NCI-H2081 (cell line): ENCODE data around the gene CYP1A2.
A peak's percentile ranks its signal among the peaks of the same experiment; 100 is the strongest.
"Not testable (repeated sequence)": the region's sequence is repeated elsewhere in the genome, so short reads cannot be mapped to it uniquely, and the experiment has no call there.

Source experiments
- DNase-seq, 2 experiments: peaks; one replicate each; lab custom pipeline; 2025; lab: John Stamatoyannopoulos, UW

Gene CYP1A2

DNA sequence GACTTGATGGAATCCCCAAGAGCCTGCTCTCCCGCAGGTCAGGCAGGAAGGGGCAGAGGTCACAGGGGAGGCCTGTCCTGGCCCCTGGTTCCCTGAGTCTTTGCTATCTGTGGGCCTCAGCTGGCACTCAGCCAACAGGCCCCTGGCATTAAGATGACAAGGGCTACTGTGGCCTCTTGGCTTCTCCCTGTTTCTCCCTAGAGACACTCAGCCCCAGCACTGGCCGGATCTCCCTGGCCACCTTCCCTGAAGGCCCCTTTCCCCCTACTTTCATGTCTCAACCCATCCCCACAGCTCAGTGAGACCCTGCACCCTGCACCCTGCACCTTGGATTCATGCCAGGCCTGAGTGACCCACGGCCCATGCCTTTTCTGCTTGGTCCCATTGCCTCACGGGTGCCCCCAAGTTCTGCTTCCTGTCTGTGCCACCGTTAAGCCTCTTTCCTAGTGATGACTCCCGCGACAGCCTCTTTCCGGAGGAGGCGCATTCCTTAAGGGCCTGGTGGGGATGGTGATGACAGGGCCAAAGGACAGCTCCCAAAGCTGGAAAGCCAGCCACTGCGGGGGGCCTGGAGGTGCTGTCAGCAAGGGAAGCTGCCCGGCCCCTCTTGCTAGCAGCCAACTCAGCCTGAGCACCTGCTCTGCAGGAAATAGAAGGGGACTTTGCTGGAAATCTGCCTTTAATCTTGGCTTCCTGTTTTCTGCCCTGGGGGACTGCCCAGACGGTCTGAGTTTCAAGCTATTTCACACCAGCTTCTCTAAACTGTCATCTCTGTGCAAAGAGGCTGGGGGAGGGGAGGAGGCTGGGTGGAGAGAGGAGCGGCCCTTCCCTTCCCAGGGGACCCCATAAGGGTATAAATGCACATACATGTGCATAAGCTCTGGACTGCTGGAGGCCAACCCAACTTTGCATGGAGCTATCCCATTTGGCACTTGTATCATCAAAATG lies 28.4 kb downstream of the CYP1A2 start:
- no peak for DNase-seq

DNA sequence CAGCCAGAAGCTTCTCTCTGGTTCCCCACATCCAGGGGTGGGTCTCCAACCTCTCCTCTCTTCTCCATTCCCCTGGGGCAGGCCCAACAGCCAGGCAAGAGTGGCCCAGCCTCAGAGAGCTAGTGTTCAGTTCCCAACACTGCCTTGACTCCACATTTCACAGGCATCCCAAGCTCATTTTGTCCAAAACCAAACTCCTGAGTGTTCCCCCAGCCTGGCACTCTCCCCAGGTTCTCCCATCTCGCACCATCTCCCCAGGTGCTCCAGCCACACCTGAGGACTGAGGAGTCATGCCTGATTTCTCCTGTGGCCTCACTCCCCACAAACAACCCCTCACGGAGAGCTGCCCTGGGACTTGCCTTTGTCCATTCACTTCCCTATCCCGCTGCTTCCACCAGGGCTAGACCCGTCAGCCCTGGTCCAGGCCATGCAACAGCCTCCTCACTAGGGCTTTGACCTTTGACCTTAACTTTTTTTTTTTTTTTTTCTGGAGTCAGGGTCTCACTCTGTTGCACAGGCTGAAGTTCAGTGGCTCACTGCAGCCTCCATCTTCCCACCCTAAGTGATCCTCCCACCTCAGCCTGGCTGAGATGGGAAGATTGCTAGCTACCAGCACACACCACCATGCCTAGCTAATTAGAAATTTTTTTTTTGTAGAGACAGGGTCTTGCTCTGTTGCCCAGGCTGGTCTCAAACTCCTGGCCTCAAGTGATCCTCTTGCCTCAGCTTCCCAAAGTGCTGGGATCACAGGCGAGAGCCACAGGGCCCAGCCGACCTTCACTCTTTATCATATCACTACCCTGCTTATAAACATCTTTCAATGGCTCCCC lies 29.3 kb downstream of the CYP1A2 start:
- no peak for DNase-seq

DNA sequence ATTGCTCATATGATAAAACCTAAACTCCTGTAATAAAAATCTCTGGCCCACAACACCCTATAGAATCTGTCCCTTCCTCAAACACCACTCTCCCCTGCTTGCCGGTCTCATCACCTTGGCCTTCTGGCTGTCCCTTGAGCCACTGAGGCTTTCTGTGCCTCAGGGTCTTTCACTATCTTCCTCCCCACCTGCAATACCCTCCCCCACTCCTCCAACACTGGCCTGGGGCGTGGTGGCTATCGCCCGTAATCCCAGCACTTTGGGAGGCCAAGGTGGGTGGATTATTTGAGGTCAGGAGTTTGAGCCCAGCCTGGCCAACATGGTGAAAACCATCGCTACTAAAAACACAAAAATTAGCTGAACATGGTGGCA lies 29.9 kb downstream of the CYP1A2 start:
- DNase-seq: no peak

DNA sequence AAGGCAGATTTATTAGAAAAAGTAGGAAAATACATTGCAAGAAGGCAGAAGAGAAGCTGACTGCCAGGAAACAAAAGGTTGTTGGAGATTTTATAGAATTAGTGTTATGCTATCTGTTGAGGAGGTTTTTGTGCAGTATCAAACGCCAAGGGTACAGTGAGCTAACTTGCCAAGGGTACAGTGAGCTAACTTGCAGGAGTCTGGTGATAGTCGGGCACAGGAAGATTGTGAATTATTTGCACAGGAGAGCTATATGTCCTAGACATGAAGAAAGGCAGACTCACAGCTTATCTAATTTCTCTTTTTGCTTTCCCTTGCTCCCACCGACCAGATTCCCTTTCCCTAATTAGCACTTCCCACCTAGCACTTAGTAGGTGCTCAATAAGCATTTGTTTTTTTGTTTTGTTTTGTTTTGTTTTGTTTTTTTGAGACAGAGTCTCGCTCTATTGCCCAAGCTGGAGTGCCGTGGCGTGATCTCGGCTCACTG lies 30.6 kb downstream of the CYP1A2 start:
- DNase-seq: no peak

DNA sequence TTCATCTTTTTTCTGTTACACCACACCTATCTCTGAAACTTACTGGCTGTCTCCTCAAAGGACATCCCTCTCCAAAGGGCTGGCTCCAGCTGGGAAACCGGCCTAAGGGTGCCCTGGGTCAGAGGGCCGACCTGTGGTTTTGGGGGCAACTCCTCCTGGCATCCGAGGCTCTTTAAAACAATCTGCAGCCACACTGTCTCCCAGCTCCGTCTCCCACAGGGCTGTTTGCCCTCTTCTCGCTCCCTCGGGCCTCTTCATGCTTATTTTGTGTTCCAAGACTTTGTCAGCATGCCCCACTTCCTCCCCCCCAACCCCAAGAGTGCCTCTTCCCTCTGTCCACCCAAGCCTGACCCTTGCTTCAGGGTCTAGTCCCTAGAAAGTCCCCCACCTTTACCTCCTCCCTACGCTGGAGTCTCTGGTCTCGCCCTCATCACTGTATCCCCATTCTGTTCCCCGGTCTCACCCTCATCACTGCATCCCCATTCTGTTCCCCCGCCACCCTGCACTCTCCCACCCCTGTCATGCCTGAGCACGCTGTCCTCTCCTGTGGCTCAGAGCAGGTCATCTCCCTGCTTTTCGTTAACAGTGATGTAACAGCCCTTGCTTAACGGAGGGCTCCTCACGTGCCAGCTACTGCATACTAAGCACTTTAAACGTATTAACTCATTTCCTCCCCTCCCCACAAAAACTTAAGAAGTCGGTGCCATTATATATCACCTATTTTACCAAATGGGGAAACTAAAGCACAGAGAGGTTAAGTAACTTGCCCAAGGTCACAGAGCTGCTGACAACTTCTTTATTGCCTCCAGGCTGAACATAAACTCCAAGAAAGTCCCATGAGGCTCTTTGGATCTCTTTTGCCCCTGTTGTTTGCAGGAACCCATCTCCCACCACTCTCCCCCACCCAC lies 32.1 kb downstream of the CYP1A2 start:
- DNase-seq: no peak

DNA sequence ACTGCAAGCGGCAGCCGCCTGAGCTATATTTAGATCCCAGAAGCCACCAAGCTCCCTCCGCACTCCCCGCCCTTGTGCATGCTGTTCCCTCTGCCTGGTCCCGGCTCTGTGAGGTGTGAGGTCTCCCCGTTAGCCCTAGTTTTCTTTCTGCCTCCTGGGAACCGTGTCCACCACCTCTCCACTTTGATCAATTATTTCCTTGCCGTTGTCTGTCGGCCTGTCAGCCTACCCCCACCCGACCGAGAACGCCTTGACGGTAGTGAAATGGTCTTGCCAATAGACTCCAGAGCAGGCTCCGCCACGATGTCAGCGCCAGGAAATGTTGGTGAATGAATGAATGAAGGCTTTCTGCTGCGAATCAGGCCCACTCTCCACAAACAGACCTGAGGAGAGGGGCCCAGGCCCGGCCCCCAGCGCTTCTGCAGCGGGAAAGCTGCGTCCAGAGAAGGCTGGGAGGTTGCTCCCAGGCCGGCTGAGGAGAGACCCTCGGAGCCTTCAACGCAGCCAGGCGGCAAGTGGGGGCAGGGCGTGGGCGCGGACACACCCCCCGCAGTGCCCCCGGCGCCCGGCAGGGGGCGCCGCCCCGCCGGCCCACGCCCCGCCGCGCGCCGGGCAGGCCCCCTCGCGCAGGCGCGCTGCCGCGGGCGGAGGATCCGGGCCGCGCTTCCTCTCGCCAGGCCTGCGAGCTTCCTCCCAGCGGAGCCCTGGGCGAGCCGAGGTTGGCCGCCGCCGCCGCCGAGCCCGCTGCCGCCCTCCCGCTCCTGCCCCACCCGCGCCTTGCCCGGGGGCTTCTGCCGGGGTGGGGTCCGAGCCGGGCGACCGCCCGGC lies 33.0 kb downstream of the CYP1A2 start, which contains the start of gene CSK:
Gene CSK (plus strand): TSS at position 650 of the 828 bp plus-strand sequence. CDS start 16,218 bp downstream, outside the sequence.
- DNase-seq: peak; percentile 60 to 65

DNA sequence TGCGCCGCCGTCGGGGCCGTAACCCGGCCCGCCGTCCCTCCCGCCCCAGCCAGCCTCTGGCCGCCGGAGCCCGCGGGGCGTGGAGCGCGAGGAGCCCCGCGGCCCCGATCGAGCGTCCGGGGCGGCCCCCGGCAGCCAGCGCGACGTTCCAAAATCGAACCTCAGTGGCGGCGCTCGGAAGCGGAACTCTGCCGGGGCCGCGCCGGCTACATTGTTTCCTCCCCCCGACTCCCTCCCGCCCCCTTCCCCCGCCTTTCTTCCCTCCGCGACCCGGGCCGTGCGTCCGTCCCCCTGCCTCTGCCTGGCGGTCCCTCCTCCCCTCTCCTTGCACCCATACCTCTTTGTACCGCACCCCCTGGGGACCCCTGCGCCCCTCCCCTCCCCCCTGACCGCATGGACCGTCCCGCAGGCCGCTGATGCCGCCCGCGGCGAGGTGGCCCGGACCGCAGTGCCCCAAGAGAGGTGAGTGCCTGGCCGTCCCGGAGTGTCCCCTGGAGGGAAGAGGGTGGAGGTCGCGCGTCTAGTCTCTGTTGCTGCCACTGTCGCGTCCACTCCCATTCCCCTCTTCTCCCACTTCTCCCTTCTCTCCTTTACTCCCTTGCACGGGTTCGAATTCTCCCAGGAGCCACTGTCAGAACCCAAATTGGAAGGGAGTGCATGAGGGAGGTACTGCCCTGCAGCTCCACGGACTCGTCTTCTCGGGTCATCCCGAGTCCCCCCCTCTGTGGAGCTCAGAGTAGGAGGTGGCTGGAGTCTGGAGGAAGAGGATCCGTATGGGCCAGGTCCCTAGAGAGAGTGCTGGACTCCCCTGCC lies 33.8 kb downstream of the CYP1A2 start:
- no peak for DNase-seq

DNA sequence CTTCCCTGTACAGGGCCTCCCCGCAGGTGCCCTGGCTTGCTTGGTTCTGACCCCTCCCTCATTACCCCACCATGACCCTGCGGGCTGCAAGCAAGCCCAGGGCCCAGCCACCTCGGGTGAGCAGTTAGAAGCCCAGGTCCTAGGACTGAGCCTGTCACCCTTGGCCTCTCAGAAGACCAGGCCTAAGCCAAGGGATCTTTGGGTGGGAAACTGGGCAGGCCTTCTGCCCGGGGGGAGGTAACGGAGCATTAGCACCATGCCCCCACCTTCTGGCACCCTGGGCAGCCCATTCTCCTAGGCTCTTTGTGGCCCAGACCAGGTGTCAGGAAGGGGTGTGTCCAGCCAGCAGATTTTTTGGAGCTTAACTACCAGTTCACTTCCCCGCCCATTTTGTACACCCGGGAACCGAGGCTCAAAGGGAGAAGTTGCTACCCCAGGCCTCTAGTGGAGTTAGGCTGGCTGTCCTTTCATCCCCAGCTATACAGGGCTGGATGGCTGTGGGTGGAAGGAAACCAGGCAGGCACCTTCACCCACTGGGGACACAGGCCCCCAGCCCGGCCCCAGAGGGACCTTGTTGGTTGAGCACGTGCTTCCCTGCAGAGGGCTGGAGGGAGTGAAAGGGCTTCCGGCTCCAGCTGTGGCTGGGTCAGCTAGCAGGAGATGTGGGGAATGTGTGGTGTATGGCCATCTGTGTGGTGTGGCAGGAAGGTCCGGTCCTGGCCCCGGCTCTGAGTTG lies 34.6 kb downstream of the CYP1A2 start:
- DNase-seq: peak in 1 of 2 experiments; percentile 59

DNA sequence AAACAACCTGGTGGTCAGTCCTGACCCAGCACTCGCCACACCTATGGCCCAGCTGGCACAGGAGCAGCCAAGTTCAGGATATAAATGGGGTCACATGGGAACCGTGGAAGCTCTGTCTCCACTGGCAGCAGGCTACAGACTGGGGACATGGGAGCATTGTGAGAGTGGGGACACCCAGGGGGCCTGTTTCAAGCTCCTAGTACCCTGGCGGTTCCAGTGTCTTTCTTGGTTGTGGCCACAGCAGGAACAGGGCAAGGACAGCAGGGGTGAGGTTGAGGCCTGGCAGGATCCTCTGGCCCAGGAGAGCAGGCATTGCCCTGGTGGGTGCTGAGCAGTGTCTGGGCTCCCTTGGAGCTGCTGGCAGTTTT lies 35.1 kb downstream of the CYP1A2 start:
- DNase-seq: no peak

DNA sequence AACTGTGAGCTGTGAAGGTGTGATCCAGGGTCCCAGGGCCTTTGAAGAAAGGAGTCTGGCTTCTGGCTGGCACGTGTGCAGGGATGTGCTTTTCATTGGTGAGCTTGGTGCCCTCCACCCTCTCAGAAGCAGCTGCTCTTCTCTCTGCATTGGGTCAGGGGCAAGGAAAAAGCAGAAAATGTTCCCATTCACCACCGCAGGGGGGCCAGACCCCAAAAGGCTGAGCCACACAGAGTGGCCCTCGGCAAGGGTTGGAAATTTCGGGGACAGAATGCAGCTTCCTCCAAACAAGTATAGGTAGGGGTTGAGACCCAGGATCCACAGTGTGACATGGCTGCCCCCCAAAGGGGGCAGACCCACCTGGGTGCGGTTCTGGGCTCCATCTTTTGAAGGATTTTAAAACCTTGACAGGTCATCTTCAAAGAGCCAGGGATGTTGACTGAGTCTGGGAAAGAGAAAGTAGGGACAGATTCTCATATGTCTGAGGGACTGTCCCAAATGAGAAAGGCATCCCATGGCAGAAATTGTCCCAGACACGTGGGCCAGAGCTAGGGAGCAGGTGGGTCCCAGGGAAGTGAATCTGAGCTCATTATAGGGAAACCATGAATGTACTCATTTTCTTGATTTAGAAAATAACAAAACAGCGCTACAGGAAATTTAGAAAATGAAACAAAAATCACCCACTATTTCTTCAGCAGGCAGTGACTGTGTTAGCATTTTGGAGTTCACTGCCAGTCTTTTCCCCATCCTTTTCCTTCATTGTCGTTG lies 36.0 kb downstream of the CYP1A2 start:
- no peak for DNase-seq

DNA sequence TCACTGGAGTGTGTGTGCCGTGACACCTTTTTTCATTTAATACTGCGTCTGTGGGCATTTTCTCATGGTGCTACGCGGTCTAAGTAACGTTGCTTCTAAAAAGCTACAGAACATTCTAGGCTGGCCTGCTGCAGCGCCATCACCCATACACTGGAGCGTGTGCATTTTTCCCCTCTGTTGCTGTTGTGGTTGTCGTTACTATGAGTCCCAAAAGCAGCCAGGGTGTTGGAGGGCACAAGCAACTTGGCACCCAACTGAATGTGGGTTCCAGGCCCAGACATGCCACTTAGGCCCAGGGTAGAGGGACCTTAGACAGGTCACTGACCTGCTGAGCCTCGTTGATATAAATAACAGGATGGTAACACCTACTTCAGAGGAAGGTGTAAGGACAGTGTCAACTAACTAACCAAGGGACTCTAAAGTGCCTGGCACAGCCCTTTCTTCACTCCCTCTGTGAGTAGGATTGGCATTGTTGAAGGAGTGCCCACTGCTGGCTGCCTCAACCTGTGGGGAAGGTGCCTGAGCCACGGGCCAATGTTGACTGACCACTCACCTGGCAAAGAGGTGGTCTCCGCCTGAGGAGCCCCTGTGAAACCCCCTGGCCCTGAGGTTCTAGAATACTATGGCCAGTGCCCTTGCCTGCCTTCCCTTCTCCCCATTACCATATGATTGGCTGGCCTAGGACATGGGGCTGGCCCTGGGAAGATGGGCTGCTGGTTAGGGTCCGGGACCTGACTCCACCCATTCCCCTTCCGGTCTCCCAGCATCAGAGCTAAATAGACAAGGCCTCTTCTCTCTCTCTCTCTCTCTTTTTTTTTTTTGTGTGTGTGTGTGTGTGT lies 36.8 kb downstream of the CYP1A2 start:
- no peak for DNase-seq

DNA sequence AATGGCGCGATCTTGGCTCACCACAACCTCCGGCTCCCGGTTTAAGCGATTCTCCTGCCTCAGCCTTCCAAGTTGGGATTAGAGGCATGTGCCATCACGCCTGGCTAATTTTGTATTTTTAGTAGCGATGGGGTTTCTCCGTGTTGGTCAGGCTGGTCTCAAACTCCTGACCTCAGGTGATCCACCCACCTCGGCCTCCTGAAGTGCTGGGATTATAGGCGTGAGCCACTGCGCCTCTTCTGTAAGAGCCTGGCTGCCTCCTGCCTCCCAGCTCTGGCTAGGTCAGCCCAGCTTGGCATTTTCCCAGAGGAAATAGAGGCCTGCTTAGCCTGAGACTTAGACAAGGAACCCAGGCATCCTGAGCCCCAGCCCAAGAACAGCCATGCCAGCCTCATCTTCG lies 37.4 kb downstream of the CYP1A2 start:
- DNase-seq: not testable (repeated sequence)

DNA sequence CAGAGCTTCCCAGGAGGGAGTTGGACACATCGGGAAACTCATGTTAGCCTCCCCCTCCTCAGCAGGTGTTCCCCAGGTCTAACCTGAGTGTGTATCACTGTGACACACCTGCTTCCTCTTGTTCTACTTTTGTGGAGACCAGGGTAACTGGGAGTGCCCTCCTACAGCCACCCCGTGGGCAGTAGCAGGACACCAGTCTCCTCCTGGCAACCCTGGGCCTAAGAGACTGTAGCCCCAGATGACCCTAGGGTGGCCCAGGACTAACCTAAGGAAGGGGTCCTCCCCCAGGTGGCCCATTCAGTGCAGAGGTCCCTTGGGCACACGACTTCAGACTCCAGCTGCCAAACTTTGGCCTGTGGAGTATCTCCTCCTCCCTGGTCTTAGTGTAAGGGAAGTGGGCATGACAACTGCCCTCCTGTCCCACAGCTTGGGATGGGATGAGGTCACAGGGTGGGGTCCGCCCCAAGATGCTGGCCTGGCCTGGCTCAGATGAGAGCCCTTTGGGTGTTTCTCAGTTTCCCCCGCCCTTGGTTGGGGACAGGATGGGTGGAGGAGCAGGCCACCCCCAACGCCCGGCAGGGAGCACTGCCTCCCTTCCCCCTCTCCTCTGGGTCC lies 38.0 kb downstream of the CYP1A2 start:
- DNase-seq: no peak

DNA sequence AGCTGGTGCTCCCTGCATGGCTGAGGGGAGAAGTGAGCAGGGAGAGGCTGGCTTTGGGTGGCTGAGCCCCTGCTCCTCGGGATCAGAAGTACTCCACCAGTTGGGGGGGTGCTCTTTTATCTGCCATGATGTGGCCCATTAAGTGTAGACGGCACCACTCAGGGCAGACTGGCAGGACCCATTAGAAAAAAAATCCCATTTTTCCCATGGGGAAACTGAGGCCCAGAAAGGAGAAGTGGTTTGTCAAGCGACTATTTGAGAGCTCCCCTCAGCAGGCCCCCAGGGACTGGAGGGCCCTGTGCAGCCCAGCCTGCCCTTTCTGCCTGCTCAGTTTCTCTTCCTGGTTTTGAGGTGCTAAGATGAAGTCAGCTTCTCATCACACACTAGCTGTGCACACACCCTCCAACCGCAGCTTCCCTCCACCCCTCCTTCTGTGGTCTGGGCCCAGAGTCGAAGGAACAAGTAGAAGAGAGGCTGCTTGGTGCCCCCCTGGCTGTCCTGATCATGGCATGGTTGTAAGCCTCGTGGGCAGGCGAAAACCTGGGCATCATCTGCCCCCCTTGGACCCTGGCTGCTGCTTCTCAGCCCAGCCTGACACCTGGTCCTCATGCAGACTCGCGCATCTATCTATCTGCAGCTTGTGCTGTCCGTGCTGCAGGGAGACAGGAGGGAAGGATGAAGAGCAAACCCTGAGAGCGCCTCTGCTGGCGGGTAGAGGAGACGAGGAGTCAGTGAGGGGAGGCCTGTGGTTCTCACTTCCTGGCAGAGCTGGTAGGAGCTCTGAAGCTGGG lies 38.8 kb downstream of the CYP1A2 start:
- DNase-seq: no peak

DNA sequence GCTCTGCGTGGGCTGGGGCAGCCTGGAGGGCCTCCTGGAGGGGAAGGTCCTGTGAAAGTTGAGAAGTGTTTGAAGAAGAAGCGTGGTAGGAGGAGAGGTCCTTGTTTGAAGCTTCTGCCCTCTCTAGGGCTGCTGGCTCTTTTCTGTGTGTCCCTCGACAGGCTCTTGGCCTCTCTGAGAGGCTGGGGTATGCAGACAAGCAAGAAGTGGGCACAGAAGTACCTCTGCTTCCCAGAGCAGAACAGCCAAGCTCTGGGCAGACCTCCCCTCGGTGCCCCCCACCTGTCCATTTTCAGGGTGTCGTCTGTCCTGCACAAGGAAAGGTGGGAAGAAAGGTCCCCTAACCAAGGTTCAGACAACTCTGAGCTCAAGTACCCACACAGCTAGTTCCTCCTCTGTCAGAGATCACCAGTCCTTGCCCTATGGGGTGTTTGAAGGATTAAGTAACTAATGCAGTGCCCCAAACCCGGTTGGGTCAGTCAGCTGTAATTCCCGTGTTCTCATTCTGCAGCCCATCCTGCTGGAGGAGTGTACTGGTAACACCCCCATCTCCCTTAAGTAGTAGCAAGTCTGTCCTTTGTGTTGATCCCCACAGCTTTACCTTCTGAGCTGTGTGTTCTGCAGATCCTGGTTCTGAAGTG lies 39.5 kb downstream of the CYP1A2 start:
- DNase-seq: no peak

DNA sequence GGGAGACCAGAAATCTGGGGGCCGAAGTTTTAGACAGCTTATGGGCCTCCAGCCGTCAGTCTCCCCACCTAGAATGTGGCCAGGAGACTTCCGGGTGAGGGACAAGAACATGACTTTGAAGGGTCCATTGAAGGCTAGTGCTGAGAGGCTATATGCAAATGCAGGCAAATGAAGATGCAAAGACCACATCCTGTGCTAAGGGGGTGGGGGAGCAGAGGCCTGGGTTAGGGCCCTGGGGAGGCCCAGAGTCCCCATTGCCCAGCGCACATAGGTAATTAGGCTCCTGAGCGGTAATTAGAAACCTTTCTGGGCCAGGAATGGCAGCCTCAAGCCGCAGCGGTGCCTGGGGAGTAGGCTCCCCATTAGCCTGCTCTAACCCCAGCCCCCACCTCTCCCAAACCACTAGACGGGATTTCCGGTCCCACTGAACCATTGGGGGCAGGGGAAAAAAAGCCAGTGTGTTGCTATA lies 40.1 kb downstream of the CYP1A2 start:
- no peak for DNase-seq
